Natural killer cell (primary cell): ENCODE results near the gene TIGAR. TPM values are rescaled to one million over a fixed set of nuclear protein-coding genes. Genes with fewer than 3 reads are reported as not detected.

ENCODE experiments used
- ATAC-seq, 3 donors: fragments of 150-1000 bp in 2 of 3; fragments of 200-7000 bp in 1 of 3; cut with Tn5 transposase; 1 replicate in 1 of 3; 2 replicates in 2 of 3; pipeline ENCODE4 v1.10.0; 2021; ENCODE audit warnings: mild to moderate bottlenecking in 2 of 3, moderate library complexity in 2 of 3
- DNase-seq, 2 donors: peaks; one replicate each; pipeline versions ENCODE4 v3.0.0 to v3.0.0-alpha.2; 2013 to 2021; ENCODE audit warnings: mixed read lengths in 1 of 2
- H3K27ac ChIP-seq: one replicate; pipeline ENCODE4 v1.5.1; 2013; ENCODE audit warnings: mild to moderate bottlenecking, low read length
- H3K27me3 ChIP-seq: one replicate; pipeline ENCODE4 v1.6.1; 2013; ENCODE audit warnings: low read length; ENCODE audit not compliant: control insufficient read depth, insufficient read depth
- H3K36me3 ChIP-seq: one replicate; pipeline ENCODE4 v1.6.1; 2013; ENCODE audit warnings: low read length; ENCODE audit not compliant: control insufficient read depth, insufficient read depth
- H3K4me1 ChIP-seq: one replicate; pipeline ENCODE4 v1.6.1; 2013; ENCODE audit warnings: low read length; ENCODE audit not compliant: control insufficient read depth, insufficient read depth
- H3K4me3 ChIP-seq: one replicate; pipeline ENCODE4 v1.5.1; 2013; ENCODE audit warnings: low read length
- H3K9me3 ChIP-seq: one replicate; pipeline ENCODE4 v1.6.1; 2013; ENCODE audit warnings: low read length; ENCODE audit not compliant: control insufficient read depth, insufficient read depth
- H3K27ac Mint-ChIP-seq, 2 donors: one replicate each; pipeline ENCODE4 v1.8.0; 2022; ENCODE audit warnings: mild to moderate bottlenecking in 2 of 2, mixed read lengths in 2 of 2, moderate library complexity in 1 of 2
- H3K27me3 Mint-ChIP-seq, 2 donors: one replicate each; pipeline ENCODE4 v1.8.0; 2022; ENCODE audit warnings: low read depth in 2 of 2, mixed read lengths in 2 of 2
- H3K36me3 Mint-ChIP-seq: one replicate; pipeline ENCODE4 v1.8.0; 2022; ENCODE audit warnings: mixed read lengths
- H3K4me1 Mint-ChIP-seq, 2 donors: one replicate each; pipeline ENCODE4 v1.8.0; 2022; ENCODE audit warnings: mixed read lengths in 2 of 2
- H3K4me3 Mint-ChIP-seq: one replicate; pipeline ENCODE4 v1.8.0; 2022; ENCODE audit warnings: mild to moderate bottlenecking, moderate library complexity, mixed read lengths
- H3K9me3 Mint-ChIP-seq, 2 donors: one replicate each; pipeline ENCODE4 v1.8.0; 2022; ENCODE audit warnings: mixed read lengths in 2 of 2
- CTCF ChIP-seq: fragments of 200-600 bp; IDR thresholded peaks from one replicate; pipeline ENCODE4 v1.8.0; 2022; ENCODE audit warnings: antibody characterized with exemption
- WGBS: methylation state at CpG from one replicate; pipeline ENCODE4 v1.1.7; 2013; ENCODE audit warnings: missing lambda C conversion rate; ENCODE audit not compliant: insufficient coverage; 5-methylcytosine and 5-hydroxymethylcytosine counted together
- intact Hi-C: fragments of 100-400 bp; cut with micrococcal nuclease; formaldehyde crosslinking; loops from one replicate; pipeline ENCODE4 v1.14.2; 2022
- total RNA-seq, 4 donors: library from RNA; stranded (reverse); fragments of 120-200 nt in 1 of 4; gene quantifications; one replicate each; pipeline versions ENCODE4 v1.2.3 to v1.2.4, GENCODE V29; 2013 to 2022

The TIGAR gene
- total RNA-seq, 3 donors from 2014 or later (not counting 1 experiment from before 2014, with no cell fraction given), result 6.1 to 7.4 (median 7.3) TPM

- peaks cover 18 to 31% of the 10 kb centered on the region in 2 donors for H3K27me3 Mint-ChIP-seq
These were observed 54.4 kb downstream of the TIGAR start for GRCh38 chr12:4375449-4375848.

GRCh38 chr12:4378772-4379171 is 57.8 kb downstream of the TIGAR start:
- ATAC-seq (no peak), DNase-seq (no peak)
- Mint-ChIP-seq H3K27me3 (peaks cover 20 to 33% of the 10 kb centered on the region in 2 donors), H3K27ac (no peak overlapping the region), H3K4me3 (no peak overlapping the region), H3K36me3 (no peaks in the 10 kb centered on the region), H3K4me1 (no peaks in the 10 kb centered on the region), H3K9me3 (no peaks in the 10 kb centered on the region)
- Histone ChIP-seq H3K9me3 (no peaks in the 10 kb centered on the region), H3K27me3 (no peaks in the 10 kb centered on the region), H3K27ac (no peak overlapping the region), H3K4me1 (no peaks in the 10 kb centered on the region), H3K36me3 (no peaks in the 10 kb centered on the region), H3K4me3 (no peak overlapping the region)
- intact Hi-C loops, result no loop called here
- WGBS, result no CpG with 5 or more reads among the region's 1 CpG
- TF ChIP-seq CTCF, result no peak

More at GRCh38 chr12:4375449-4375848, 54.4 kb downstream of the TIGAR start:
- no peak for ATAC-seq
- H3K27me3 ChIP-seq, result no peaks in the 10 kb centered on the region
- Mint-ChIP-seq H3K36me3 (no peaks in the 10 kb centered on the region), H3K4me3 (no peak overlapping the region), H3K4me1 (no peaks in the 10 kb centered on the region), H3K9me3 (no peaks in the 10 kb centered on the region), H3K27ac (no peak overlapping the region)
- intact Hi-C loops, result no loop called here
- no peak overlapping the region for H3K4me3 ChIP-seq
- no peaks in the 10 kb centered on the region for H3K36me3 ChIP-seq
- no peaks in the 10 kb centered on the region for H3K9me3 ChIP-seq
- H3K27ac ChIP-seq, result no peak overlapping the region
- no peak for DNase-seq
- 86% methylated on average over 6 of the region's 6 CpGs for WGBS
- H3K4me1 ChIP-seq, result no peaks in the 10 kb centered on the region
- no peak for TF ChIP-seq CTCF

GRCh38 chr12:4379405-4379804 is 58.4 kb downstream of the TIGAR start, which contains the start of gene FGF23:
Gene FGF23, minus strand, starts transcription at chr12:4379712. Its CDS starts 130 bp downstream, at chr12:4379582.
- ATAC-seq (no peak), DNase-seq (no peak)
- H3K27ac Mint-ChIP-seq, result no peak within 1 kb of the TSS
- Histone ChIP-seq H3K9me3 (no peaks in the 10 kb centered on the region), H3K36me3 (no peaks in the 10 kb centered on the region), H3K4me3 (no peak within 1 kb of the TSS), H3K27me3 (no peaks in the 10 kb centered on the region), H3K4me1 (no peaks in the 10 kb centered on the region), H3K27ac (no peak within 1 kb of the TSS)
- no peak within 1 kb of the TSS for H3K4me3 Mint-ChIP-seq
- WGBS, result 45% methylated on average over 7 of the region's 7 CpGs
- H3K9me3 Mint-ChIP-seq, result no peaks in the 10 kb centered on the region
- H3K4me1 Mint-ChIP-seq, result no peaks in the 10 kb centered on the region
- intact Hi-C loops, result no loop called here
- no peak for TF ChIP-seq CTCF
- no peaks in the 10 kb centered on the region for H3K36me3 Mint-ChIP-seq
- peaks cover 16 to 33% of the 10 kb centered on the region in 2 donors for H3K27me3 Mint-ChIP-seq

- WGBS, result 81% methylated on average over 4 of the region's 4 CpGs
- no peaks in the 10 kb centered on the region for H3K27me3 ChIP-seq
- no peak overlapping the region for H3K27ac ChIP-seq
- Mint-ChIP-seq H3K27me3 (peaks cover 13 to 27% of the 10 kb centered on the region in 2 donors), H3K36me3 (no peaks in the 10 kb centered on the region), H3K27ac (no peak overlapping the region), H3K4me1 (no peaks in the 10 kb centered on the region), H3K9me3 (no peaks in the 10 kb centered on the region), H3K4me3 (no peak overlapping the region)
- DNase-seq (no peak), ATAC-seq (no peak)
- intact Hi-C loops, result no loop called here
- H3K36me3 ChIP-seq, result no peaks in the 10 kb centered on the region
- TF ChIP-seq CTCF, result no peak
- H3K4me3 ChIP-seq, result no peak overlapping the region
- H3K9me3 ChIP-seq, result no peaks in the 10 kb centered on the region
- H3K4me1 ChIP-seq, result no peaks in the 10 kb centered on the region
These were observed 59.3 kb downstream of the TIGAR start for GRCh38 chr12:4380332-4380731.
